ENCODE results near the gene SALL1. TPM values are rescaled to one million over a fixed set of nuclear protein-coding genes. Genes with fewer than 3 reads are reported as not detected.

The SALL1 gene
- total and polyA plus RNA-seq, 2 donors (not counting 3 experiments of a cell fraction or from before 2014, with no cell fraction given), result not detected

GRCh38 chr16:51181503-51181811 is 30.4 kb upstream of the SALL1 start:
- peaks cover 3% of the 10 kb centered on the region for H3K9me3 ChIP-seq (replicated peaks; ENCODE audit: control insufficient read depth, insufficient read depth, low read length)
- CTCF ChIA-PET, result no interaction called here
- no peaks in the 10 kb centered on the region for H4K20me1 ChIP-seq (replicated peaks; ENCODE audit: control insufficient read depth, extremely low read depth, insufficient read depth, low read length)
- POLR2A ChIA-PET, result no interaction called here
- no peak overlapping the region for H2AFZ ChIP-seq (ENCODE audit: low read depth, low read length)
- BruUV-seq (replicated peaks), result no TSS peak
- H3K9me1 ChIP-seq (replicated peaks; ENCODE audit: control insufficient read depth, extremely low read depth, insufficient read depth, low read length), result no peaks in the 10 kb centered on the region
- FAIRE-seq (no peak), DNase-seq (ENCODE audit: low read depth, low spot score) (no peak)
- no peak overlapping the region for H3K27ac ChIP-seq (ENCODE audit: insufficient read depth, low read depth, low read length)
- no peaks in the 10 kb centered on the region for H3K79me2 ChIP-seq (ENCODE audit: control insufficient read depth, insufficient read depth, low read length)
- H3K27me3 ChIP-seq (ENCODE audit: control insufficient read depth in 2 of 2, insufficient read depth in 2 of 2, low read length in 2 of 2), result no peaks in the 10 kb centered on the region
- H3K9ac ChIP-seq (replicated peaks; ENCODE audit: extremely low read depth, insufficient read depth, low read length), result no peak overlapping the region
- dilution Hi-C loops (cut with MboI; ENCODE audit: extremely low pct_ligation_motif_present, low sequenced_read_pairs), result no loop called here
- no peaks in the 10 kb centered on the region for H3K36me3 ChIP-seq (ENCODE audit: control insufficient read depth in 2 of 2, extremely low read depth in 1 of 2, insufficient read depth in 2 of 2, low read length in 2 of 2)
- TF ChIP-seq GATA2 (IDR thresholded peaks at IDR 0.05; ENCODE audit: insufficient read depth, insufficient read length, low read depth, low read length) (no peak), EZH2 (IDR thresholded peaks at IDR 0.05; ENCODE audit: borderline replicate concordance, low read depth, low read length, severe bottlenecking) (no peak)
- no peak overlapping the region for H3K4me3 ChIP-seq (replicated peaks in 1 of 3; ENCODE audit: insufficient read depth in 1 of 3, low read depth in 1 of 3, low read length in 3 of 3)
- intact Hi-C loops (cut with micrococcal nuclease), result no loop called here
- H3K4me1 ChIP-seq (ENCODE audit: control insufficient read depth, extremely low read depth, insufficient read depth, low read length), result no peaks in the 10 kb centered on the region
- H3K4me2 ChIP-seq (ENCODE audit: insufficient read depth, low read length), result no peak overlapping the region

- FAIRE-seq (no peak), DNase-seq (ENCODE audit: low read depth, low spot score) (no peak)
- intact Hi-C loops (cut with micrococcal nuclease) (no loop called here), dilution Hi-C loops (cut with MboI; ENCODE audit: extremely low pct_ligation_motif_present, low sequenced_read_pairs) (no loop called here)
- Histone ChIP-seq H3K9ac (replicated peaks; ENCODE audit: extremely low read depth, insufficient read depth, low read length) (no peak overlapping the region), H4K20me1 (replicated peaks; ENCODE audit: control insufficient read depth, extremely low read depth, insufficient read depth, low read length) (no peaks in the 10 kb centered on the region), H3K4me3 (replicated peaks in 1 of 3; ENCODE audit: insufficient read depth in 1 of 3, low read depth in 1 of 3, low read length in 3 of 3) (no peak overlapping the region), H2AFZ (ENCODE audit: low read depth, low read length) (no peak overlapping the region), H3K79me2 (ENCODE audit: control insufficient read depth, insufficient read depth, low read length) (no peaks in the 10 kb centered on the region), H3K9me3 (replicated peaks; ENCODE audit: control insufficient read depth, insufficient read depth, low read length) (peaks cover 3% of the 10 kb centered on the region), H3K9me1 (replicated peaks; ENCODE audit: control insufficient read depth, extremely low read depth, insufficient read depth, low read length) (no peaks in the 10 kb centered on the region), H3K27ac (ENCODE audit: insufficient read depth, low read depth, low read length) (no peak overlapping the region), H3K4me1 (ENCODE audit: control insufficient read depth, extremely low read depth, insufficient read depth, low read length) (no peaks in the 10 kb centered on the region), H3K4me2 (ENCODE audit: insufficient read depth, low read length) (no peak overlapping the region), H3K27me3 (ENCODE audit: control insufficient read depth in 2 of 2, insufficient read depth in 2 of 2, low read length in 2 of 2) (no peaks in the 10 kb centered on the region), H3K36me3 (ENCODE audit: control insufficient read depth in 2 of 2, extremely low read depth in 1 of 2, insufficient read depth in 2 of 2, low read length in 2 of 2) (no peaks in the 10 kb centered on the region)
- BruUV-seq (replicated peaks), result no TSS peak
- ChIA-PET POLR2A (no interaction called here), CTCF (no interaction called here)
- TF ChIP-seq EZH2 (IDR thresholded peaks at IDR 0.05; ENCODE audit: borderline replicate concordance, low read depth, low read length, severe bottlenecking) (no peak), POLR2A (IDR thresholded peaks at IDR 0.05; ENCODE audit: low read depth, low read length) (no peak), FOS (IDR thresholded peaks at IDR 0.05; ENCODE audit: borderline replicate concordance, insufficient read depth, low read length) (no peak), GATA2 (IDR thresholded peaks at IDR 0.05; ENCODE audit: insufficient read depth, insufficient read length, low read depth, low read length) (no peak)
These were observed 29.8 kb upstream of the SALL1 start for GRCh38 chr16:51180719-51181502.
